HL-60/S4 (cell line): ENCODE data around the gene QPCT.
"Not testable (repeated sequence)": the region's sequence is repeated elsewhere in the genome, so short reads cannot be mapped to it uniquely, and the experiment has no call there.

Source experiments
- in situ Hi-C: fragments of 300-500 bp; cut with MboI; formaldehyde crosslinking; loops from 2 replicates; pipeline ENCODE4 v1.14.3; 2022; ENCODE audit warnings: low sequenced_read_pairs

Gene QPCT

DNA sequence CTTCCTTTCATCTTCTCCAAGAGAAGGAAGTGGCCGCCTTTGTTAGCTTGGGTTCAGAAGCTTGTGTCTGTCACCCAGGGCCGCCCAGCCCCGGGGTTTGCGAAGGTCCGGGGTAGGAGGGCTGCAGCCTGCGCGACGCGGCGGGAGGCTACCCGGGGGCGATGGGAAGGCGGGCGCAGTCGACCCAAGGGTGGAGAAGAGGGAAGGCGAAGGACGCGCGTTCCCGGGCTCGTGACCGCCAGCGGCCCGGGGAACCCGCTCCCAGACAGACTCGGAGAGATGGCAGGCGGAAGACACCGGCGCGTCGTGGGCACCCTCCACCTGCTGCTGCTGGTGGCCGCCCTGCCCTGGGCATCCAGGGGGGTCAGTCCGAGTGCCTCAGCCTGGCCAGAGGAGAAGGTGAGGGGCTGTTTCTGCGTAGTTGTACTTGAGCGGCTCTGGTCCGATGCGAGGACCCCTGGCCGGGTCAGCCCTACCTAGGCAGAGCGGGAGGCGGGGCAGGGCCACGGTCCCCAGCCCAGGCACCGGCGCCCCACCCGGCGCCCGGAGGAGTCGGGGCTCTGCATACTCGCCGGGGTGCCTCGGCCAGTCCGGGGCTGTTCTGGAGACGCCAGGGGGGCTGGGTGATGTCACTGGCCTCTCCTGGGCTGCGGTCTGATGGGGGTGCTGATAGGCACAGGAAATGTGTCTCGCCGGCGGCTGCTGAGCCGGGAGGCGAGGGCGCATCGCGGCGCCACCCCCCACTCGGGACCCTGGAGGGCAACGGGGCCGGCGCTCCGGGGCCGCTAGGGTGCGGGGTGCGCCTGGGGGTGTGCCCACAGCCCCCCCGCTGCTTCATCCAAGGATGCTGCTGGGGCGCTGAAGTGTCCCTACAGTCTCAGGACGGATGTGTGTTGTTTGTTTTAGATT, at the start of gene QPCT:
QPCT (plus strand) TSS at position 178 of the 909 bp plus-strand sequence; CDS start at position 280, 102 bp downstream.
- in situ Hi-C loops: no loop called here

DNA sequence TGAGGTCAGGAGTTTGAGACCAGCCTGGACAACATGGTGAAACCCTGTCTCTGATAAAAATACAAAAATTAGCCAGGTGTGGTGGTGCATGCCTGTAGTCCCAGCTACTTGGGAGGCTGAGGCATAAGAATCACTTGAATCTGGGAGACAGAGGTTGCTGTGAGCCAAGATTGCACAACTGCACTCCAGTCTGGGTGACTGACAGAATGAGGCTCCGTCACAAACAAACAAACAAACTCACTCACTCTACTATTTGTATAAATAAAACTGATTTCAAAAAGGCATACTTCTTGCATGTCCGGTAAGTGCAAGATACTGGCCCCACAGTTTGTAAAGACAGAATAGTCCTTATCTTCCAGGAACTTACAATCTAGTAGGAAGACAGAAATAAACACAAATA, 49.6 kb upstream of the QPCT start:
- in situ Hi-C loops: not testable (repeated sequence)

DNA sequence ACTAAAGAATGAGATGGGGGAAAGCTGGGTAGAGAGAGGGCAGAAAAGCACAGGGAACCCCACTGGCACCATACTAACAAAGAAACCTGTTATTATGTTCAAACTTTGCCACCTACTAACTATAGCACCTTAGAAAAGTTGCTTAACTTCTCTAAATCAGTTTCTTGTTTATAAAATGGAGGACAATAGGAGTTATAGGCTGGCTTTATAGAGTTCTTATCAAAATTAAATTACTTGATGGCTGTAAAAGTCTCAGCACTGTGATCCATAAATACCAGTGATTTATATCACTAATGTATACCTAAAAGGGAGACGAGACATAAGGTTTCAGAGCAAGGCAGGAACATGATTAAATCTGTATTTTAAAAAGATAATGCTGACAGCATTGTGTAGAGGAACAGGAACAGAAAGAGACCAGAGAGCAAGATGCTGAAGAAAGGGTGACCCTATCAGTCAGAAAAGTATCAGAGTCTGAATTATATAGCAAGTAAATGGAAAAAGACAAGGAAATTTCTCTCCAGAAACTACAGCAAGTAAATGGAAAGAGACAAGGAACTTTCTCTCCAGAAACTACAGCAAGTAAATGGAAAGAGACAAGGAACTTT, 48.9 kb upstream of the QPCT start:
- in situ Hi-C loops: no loop called here

DNA sequence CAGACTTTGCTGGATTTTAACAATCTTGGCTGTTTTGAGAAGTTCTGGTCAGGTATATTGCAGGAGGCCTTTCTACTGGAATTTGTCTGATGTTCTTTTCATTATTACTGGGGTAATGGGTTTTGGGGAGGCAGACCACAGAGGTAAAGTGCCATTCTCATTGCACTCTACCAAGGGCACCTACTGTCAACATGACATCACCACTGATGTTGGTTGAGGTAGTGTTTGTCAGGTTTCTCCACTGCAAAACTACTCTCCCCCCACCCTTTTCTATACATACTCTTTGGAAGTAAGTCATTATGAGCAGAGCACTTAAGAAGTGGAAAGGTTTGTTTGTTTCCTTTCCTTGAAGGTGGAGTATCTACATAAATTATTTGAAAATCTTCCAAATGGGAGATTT, 46.8 kb upstream of the QPCT start:
- in situ Hi-C loops: no loop called here

DNA sequence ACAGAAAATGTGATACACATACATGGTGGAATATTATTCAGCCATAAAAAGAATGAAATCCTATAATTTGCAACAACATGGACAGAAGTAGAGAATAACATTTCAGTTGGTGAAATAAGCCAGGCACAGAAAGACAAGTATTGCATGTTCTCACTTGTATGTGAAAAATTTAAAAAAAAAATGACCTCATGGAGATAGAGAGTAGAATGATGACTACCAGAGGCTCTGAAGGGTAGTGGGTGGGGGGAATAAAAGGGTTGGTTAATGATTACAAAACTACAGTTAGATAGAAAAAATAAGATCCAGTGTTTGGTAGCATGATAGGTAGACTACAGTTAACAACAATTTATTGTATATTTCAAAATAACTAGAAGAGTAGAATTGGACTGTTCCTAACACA, 44.3 kb upstream of the QPCT start:
- in situ Hi-C loops: no loop called here

DNA sequence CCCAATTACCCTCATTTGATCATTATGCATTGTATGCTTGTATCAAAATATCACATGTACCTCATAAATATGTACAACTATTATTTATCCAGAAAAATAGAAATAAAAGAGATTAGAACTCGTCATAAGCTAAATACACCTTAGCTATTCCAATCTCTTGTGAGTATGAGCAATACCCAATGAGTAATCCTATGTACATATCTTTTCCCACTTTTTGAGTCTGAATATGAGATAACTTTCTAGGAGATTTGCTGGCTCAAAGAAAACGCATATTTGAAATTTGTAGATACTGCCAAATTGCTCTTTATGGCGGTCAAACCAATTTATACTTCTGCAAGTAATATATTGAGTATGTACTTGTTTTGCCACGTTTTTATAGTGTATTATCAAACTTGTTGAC, 43.9 kb upstream of the QPCT start:
- in situ Hi-C loops: no loop called here

DNA sequence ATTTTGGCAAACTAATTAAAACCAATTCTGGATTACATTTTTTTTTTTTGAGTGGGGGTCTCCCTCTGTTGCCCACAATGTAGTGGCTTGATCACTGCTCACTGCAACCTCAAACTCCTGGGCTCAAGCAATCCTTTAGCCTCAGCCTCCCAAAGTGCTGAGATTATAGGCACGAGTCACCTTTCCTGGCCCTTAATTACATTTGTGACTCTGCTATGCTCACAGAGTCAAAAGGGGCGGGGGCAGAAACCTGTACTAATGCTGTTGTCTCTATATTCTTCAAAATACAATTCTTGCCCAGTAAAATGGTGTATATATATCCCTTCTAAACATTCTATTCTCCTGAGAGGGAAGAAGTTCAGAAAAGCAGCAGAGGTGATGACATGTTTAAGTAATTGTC, 43.0 kb upstream of the QPCT start:
- in situ Hi-C loops: no loop called here

DNA sequence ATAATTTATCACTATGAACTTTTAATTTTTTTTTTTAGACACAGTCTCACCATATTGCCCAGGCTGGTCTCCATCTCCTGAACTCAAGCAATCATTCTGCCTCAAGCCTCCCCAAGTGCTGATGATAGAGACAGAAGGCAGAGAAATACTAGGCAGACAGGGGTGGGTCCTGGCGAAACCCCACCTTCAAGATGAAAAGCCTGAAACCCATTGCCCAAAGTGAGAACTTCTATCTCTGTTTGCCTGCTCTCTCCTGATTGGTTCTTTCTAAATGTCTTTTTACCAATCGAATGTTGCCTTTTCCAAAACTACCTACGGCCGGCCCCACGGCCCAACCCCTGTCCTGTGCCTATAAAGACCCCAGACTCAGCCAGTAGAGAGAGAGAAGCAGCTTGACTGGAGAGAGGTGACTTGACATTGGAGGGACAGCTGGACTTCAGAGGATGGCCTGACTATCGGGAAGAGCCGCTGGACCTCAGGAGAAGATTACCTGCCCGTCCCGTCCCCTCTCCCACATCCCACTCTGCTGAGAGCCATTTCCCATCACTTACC, 41.7 kb upstream of the QPCT start:
- in situ Hi-C loops: no loop called here

DNA sequence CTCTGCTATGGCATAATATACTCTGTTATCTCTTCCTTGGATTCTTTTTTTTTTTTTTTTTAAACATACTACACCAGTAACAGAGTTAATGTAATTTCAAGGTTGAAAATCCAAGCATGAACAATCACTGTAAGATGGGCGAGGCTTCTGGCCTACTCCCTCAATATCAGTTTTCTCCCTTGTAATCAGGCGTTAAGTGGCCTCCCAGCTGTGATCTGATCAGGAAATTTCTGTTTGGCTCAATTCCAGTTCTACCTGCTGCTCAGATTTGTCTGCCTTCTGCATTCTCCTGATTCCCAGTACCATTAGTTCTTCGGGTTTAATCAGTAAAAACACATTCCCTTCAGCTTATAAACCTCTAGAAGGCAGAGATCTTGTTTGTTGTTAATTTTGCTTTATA, 38.4 kb upstream of the QPCT start:
- in situ Hi-C loops: no loop called here

DNA sequence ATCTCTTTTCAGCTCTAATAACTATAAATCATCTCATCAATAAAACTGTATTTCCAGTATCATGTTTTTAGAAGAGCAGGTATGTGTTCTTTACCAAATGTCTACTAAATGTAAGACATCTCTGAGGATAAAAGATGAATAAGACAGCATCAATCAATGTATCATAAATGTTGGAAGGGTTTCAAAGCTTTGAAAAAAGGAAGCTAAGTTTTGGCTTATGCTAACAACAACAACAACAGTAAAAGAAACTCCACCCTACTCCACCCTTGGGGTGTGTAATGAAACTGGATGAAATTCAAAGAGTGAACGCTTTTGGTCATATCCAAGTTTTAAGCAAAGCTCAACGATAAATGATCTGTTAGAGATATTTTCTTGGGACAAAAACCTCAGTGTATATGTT, 36.9 kb upstream of the QPCT start:
- in situ Hi-C loops: no loop called here

DNA sequence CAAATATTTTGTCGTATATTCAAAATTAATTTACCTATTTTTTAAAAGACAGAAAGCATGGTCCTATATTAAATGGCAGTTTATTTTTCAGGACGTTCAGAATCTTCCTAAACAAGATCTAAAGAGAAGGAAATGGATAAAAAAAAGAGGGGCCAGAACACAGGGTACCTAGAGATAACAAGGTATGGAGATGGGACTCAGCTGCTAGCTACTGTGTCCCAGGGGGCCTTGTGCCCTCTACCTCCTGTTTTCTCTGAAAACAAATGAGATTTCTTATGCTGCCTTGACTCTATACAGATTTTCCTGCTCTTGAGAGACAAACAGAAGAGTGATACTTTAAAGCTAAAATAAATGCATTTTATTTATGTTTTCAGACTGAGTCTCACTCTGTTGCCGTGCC, 29.1 kb upstream of the QPCT start:
- in situ Hi-C loops: no loop called here

DNA sequence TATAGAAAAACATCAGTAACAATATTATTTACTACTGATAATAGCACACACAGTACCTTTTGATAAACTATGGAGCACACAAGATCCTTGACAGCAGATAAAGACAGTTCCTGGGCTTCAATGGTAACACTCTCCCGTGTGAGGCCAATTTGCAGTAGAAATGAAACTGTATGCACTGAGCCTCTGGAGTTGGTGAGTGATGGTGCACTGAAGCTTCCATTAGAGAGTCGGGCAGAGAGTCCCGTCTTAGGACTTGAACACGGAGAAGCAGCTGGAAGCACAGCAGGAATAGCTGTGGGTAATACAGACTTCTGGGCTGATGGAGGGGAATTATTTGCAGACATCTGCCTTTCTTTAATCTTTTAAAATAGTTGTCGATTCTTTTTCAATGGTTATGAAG, 28.2 kb upstream of the QPCT start:
- in situ Hi-C loops: no loop called here

DNA sequence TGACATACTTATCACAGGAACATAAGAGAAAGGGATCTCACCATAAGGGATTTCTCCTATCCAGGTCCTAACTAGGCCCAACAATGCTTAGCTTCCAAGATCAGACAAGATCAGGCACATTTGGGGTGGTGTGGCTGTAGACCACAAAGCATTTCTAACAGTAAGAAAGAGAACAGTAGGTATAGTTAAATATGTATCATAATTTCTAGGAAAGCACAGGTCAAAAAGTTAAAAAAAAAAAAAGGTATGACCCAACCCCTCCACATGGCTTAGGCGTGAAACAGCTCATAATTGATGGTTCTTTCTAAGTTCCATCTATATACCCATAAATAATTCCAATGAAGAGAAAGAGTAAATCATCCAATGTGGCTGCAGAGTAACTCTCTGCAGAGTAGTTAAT, 26.7 kb upstream of the QPCT start:
- in situ Hi-C loops: no loop called here

DNA sequence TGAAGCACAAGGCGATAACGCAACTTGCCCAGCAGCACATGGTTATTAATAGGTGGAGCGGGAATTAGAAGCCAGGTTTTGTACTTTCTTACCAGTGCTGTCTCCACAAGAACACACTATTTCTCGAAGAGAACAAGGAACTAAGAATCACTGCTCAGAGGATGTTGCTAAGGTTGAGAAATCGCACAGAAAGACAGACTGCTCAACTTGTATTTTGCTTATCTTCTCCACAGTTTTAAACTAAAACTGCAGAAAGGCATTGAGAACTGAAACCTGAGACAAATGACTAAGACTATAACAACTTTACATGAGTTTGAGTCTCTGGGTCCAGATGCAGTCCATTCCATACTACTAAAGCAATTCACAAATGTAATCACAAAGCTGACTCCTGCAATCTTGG, 26.0 kb upstream of the QPCT start:
- in situ Hi-C loops: no loop called here

DNA sequence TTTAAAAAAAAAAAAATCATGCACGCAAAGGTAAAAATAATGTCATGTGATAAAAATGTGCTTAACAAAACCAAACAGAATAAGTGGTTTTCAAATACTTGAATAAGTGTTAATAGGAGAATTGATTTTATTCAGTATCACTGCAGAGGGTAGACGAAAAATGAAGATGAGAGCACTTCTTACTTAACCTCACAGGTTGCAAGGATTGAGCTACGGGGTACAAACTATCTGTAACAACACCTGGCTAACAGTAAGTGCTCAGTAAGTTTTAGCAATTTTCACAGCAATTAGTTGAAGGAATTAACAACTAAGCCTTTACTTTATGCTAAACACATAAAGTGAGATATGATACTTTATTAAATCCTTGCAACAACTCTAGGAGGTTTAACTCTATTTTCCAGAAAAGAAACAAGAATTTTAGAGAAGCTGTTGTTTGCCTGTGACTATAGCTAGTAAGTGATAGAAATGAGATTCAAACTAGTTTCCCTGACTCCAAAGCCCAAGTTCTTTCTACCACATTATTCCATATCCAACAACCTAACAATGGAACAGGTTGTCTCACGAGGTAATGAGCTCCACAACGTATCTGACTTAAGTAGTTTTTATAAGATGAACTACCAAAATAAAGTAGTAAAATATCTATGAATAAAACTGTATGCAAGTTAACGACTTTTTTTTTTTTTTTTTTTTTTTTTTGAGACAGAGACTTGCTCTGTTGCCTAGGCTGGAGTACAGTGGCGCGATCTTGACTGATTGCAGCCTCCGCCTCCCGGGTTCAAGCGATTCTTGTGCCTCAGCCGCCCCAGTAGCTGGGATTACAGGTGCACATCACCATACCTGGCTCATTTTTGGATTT, 24.4 kb upstream of the QPCT start:
- in situ Hi-C loops: no loop called here

DNA sequence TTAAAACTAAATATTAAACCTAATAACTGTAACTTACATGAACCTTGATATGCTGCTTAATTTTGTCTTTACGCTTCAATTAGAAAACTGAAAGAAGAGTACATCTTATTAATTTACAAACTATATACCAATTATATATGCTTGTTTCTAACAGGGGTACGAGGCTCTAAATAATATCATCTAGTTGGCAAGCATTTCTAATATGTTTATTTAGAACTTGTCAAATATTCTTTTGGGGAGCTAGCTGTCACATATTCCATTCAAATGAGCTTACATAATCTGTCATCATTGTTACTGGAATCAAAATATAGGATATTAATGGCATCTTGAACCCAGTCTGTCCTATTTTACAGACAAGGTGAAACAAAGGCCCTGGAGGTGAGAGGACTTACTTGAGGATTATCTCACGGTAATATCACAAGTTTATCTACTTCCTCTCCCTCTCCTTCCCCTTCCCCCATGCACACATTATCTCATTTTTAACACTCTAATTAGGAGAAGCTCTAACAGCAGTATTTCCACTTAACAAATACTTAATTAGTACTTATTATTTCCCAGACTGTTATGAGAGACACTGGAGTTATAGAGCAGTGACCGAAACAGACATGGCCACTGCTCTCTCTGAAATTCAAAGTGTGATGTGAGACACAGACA, 23.3 kb upstream of the QPCT start:
- in situ Hi-C loops: no loop called here

DNA sequence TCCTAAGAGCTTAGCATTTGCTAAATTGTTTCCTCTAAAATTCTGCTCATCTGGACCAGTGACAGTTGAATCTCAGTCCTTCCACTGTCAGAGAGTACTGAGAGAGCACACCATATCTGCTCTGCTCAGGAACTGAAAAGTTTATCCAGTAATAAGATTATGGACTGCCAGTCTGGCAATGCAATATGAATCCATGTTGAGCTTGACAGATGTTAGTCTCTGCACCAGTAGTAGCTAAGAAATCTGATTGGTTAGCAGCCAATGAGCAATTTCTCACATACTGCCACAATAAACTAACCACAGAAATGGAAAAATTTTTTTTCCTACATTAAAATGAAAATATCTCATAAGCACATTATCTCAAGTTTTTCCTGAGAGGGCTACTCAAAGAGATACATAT, 22.1 kb upstream of the QPCT start:
- in situ Hi-C loops: no loop called here

DNA sequence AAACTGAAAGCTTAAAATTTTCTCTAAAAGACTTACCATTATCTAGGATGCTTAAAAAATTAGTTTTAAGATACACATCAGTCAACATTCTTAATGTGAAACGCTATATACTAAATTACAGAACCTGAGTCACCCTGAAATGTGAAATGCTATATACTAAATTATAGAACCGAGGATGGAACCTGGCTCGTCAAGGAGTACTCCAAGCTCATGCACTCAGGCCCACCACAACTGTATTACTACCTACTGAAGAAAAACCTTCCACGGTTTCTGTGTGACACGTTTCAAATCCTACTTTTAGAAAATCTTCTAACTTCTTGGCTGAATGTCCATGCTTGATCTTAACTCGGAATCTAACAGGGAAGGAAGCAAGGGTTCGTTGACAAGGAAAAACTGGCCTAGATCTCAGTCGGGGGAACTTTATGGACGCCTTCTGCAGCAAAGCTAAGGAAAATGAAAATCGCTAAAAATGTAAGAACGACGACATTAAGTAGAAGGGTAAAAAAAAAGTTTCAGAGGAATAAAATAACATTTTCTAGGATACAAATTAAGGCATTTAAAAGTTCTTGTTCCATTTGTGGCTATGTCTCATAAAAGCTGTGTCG, 21.2 kb upstream of the QPCT start:
- in situ Hi-C loops: no loop called here

DNA sequence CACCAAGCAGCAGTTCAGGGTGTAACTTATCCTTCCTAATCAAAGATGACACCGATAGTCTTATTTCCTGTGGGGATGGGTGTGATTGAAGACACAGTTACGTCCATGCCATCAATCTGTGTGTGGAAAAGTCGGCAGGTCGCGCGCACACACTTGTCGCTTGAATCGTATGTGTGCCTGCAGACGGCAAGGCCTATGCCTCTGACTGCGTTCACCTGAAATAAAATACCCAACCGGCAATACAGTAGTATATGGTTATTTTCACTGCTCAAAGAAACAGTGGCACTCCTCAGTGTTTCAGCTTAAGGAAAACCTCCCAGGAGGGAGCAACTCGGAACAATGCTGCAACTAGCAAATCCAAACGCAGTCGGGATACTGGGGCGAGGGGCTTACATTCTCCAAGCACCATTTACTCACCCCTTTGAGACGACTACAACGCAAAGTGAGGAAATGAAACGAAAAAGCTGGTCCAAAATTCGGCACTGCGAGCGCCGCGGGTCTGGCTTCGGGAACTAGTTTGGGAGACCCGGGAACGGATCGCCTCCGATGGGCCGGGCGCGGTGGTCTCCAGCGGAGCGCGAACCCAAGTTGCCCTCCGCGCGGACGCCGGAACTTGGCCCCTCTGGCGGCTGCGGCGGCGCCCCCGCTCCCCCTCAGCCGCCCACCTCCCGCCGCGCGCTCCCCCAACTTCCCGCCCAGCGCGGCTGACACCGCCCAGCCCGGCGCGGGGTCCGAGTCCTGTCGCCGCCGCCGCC, 20.5 kb upstream of the QPCT start:
- in situ Hi-C loops: no loop called here

DNA sequence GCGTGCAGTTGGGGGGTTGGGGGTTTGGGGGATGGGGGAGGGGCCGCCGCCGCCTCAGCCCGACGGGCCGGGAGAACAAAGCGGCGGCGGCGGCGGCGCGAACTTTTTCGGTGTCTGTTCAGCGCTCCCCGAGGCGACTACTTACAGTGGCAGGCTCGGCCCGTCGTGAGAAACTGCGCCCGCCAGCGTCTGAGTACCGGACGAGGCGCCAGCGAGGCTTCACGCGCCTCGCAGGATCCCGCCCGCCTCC, 20.0 kb upstream of the QPCT start:
- in situ Hi-C loops: no loop called here
